Kidney (tissue), 14 donors: ENCODE data around the gene PRR35. TPM values are rescaled to one million over a fixed set of nuclear protein-coding genes. Genes with fewer than 3 reads are reported as not detected.
A peak's percentile ranks its signal among the peaks of the same experiment; 100 is the strongest.

ENCODE experiments used
- DNase-seq, 5 donors: peaks; one replicate each; pipeline ENCODE4 v3.0.0-alpha.2; 2013 to 2020
- FAIRE-seq: peaks from 2 replicates; lab custom pipeline; 2012; peaks lifted over from hg19 to GRCh38; lab: Jason Lieb, UNC
- H3K27ac ChIP-seq, 2 donors: one replicate each; pipeline ENCODE4 v1.7.0; 2013; ENCODE audit warnings: low read depth in 2 of 2, low read length in 2 of 2, inconsistent platforms in 1 of 2
- H3K27me3 ChIP-seq: one replicate; pipeline ENCODE4 v1.7.1; 2013; ENCODE audit warnings: low read length, inconsistent platforms; ENCODE audit not compliant: control insufficient read depth, insufficient read depth
- H3K36me3 ChIP-seq, 3 donors: one replicate each; pipeline versions ENCODE4 v1.7.0 to v1.7.1; 2013; ENCODE audit warnings: low read length in 3 of 3, control low read depth in 1 of 3, inconsistent platforms in 1 of 3; ENCODE audit not compliant: insufficient read depth in 3 of 3, control insufficient read depth in 2 of 3
- H3K4me1 ChIP-seq, 3 donors: one replicate each; pipeline versions ENCODE4 v1.7.0 to v1.7.1; 2013; ENCODE audit warnings: low read length in 3 of 3, inconsistent platforms in 1 of 3, low read depth in 1 of 3; ENCODE audit not compliant: control insufficient read depth in 2 of 3, insufficient read depth in 2 of 3
- H3K4me3 ChIP-seq, 3 donors: one replicate each; pipeline versions ENCODE4 v1.7.0 to v1.8.1; 2013; ENCODE audit warnings: low read length in 3 of 3, control low read depth in 1 of 3, inconsistent platforms in 1 of 3
- H3K9ac ChIP-seq, 3 donors: one replicate each; pipeline versions ENCODE4 v1.7.0 to v1.7.1; 2013; ENCODE audit warnings: low read length in 3 of 3, control low read depth in 1 of 3, inconsistent platforms in 1 of 3
- H3K9me3 ChIP-seq, 3 donors: one replicate each; pipeline versions ENCODE4 v1.7.0 to v1.7.1; 2013; ENCODE audit warnings: low read length in 3 of 3, control low read depth in 1 of 3, inconsistent platforms in 1 of 3; ENCODE audit not compliant: control insufficient read depth in 2 of 3, insufficient read depth in 1 of 3
- CTCF ChIP-seq: IDR thresholded peaks from 3 replicates; pipeline ENCODE4 v1.5.1; 2012; ENCODE audit warnings: mild to moderate bottlenecking, moderate library complexity, borderline replicate concordance; ENCODE audit not compliant: insufficient read depth; ENCODE audit errors: extremely low read depth
- intact Hi-C: fragments of 100-400 bp; cut with DNase I; formaldehyde crosslinking; loops from one replicate; pipeline ENCODE4 v1.11.1; 2022
- polyA plus RNA-seq: library from polyadenylated mRNA; stranded (reverse); fragments of 350-450 nt; fragmentation: Illumina TruSeq; extraction: RNeasy Lipid Tissue Mini Kit (QIAGEN cat#74804); gene quantifications from one replicate; pipeline ENCODE4 v1.2.3, GENCODE V29; 2014; ENCODE audit warnings: low read depth, low replicate concordance; ENCODE audit not compliant: insufficient read depth
- total RNA-seq: library from RNA; stranded (reverse); fragmentation: NEBNext Ultra II Directional; extraction: Animal tissue kit (Norgen Biotek cat#: 25700); gene quantifications from one replicate; pipeline ENCODE4 v1.2.1, GENCODE V29; 2021
- donor health status: control.
- donor health status: control.
- donor health status: control.
- donor health status: control.
- donor health status: control.
- donor health status: DM: yes; HTN: yes; CAD: no.
- donor health status: Normal renal cell carcinoma (clear cell type).

The PRR35 gene
- total and polyA plus RNA-seq, 2 donors from 2014 or later = 1.8 to 24.4 TPM

GRCh38 chr16:609316-609715 is 49.1 kb downstream of the PRR35 start:
- TF ChIP-seq CTCF = no peak
- Histone ChIP-seq H3K36me3 (peaks cover 0 to 4% (median 0%) of the 10 kb centered on the region in 3 donors), H3K4me1 (peaks cover 0 to 5% (median 0%) of the 10 kb centered on the region in 3 donors), H3K27me3 (no peaks in the 10 kb centered on the region), H3K9me3 (peaks cover 0 to 4% (median 0%) of the 10 kb centered on the region in 3 donors), H3K27ac (no peak overlapping the region), H3K4me3 (no peak overlapping the region), H3K9ac (no peak overlapping the region)
- intact Hi-C loops = no loop called here
- FAIRE-seq = no peak
- peak in 1 of 5 donors; percentile 24 for DNase-seq

GRCh38 chr16:609984-610383 is 49.8 kb downstream of the PRR35 start:
- peaks cover 0 to 3% (median 0%) of the 10 kb centered on the region in 3 donors for H3K9me3 ChIP-seq
- no peaks in the 10 kb centered on the region for H3K27me3 ChIP-seq
- no peak overlapping the region for H3K27ac ChIP-seq
- DNase-seq (no peak), FAIRE-seq (no peak)
- no peak overlapping the region for H3K9ac ChIP-seq
- TF ChIP-seq CTCF = no peak
- intact Hi-C loops = no loop called here
- peaks cover 0 to 5% (median 0%) of the 10 kb centered on the region in 3 donors for H3K4me1 ChIP-seq
- peaks cover 0 to 5% (median 4%) of the 10 kb centered on the region in 3 donors for H3K36me3 ChIP-seq
- no peak overlapping the region for H3K4me3 ChIP-seq

- DNase-seq (peak in 3 of 5 donors; percentile 60 to 86 (median 61)), FAIRE-seq (no peak)
- peaks cover 0 to 5% (median 0%) of the 10 kb centered on the region in 3 donors for H3K4me1 ChIP-seq
- H3K36me3 ChIP-seq = peaks cover 0 to 5% (median 4%) of the 10 kb centered on the region in 3 donors
- H3K9me3 ChIP-seq = no peaks in the 10 kb centered on the region
- no peak overlapping the region for H3K9ac ChIP-seq
- intact Hi-C loops = no loop called here
- no peak overlapping the region for H3K4me3 ChIP-seq
- TF ChIP-seq CTCF = peak; percentile 75
- H3K27me3 ChIP-seq = no peaks in the 10 kb centered on the region
- peak overlapping the region in 1 of 2 donors; percentile 14 for H3K27ac ChIP-seq
Observed at GRCh38 chr16:610513-611381, 50.6 kb downstream of the PRR35 start.
